Esophagus muscularis mucosa (tissue), 4 donors: ENCODE data around the gene TMEM222.

ENCODE experiments used
- EP300 ChIP-seq: sonication (generic); formaldehyde crosslinking; IDR thresholded peaks from one replicate; pipeline ENCODE4 v1.6.1; 2017; ENCODE audit warnings: antibody characterized with exemption
- POLR2A ChIP-seq: fragments of 450-650 bp; IDR thresholded peaks from one replicate; pipeline ENCODE4 v1.6.1; 2017; ENCODE audit warnings: antibody characterized with exemption, moderate library complexity, mild to moderate bottlenecking, low read depth
- POLR2AphosphoS5 ChIP-seq, 2 donors: sonication (generic); formaldehyde crosslinking; IDR thresholded peaks; one replicate each; pipeline ENCODE4 v1.6.1; 2017; ENCODE audit warnings: antibody characterized with exemption in 2 of 2
- TF ChIP-seq, protein P1 (sequence below), 3 experiments: fragments of 200-600 bp in 2 of 3; fragments of 450-650 bp in 1 of 3; sonication (generic) in 2 of 3; IDR thresholded peaks; one replicate each; pipeline ENCODE4 v1.5.1; 2017 to 2019; ENCODE audit warnings: antibody characterized with exemption in 3 of 3, mild to moderate bottlenecking in 2 of 3, moderate library complexity in 1 of 3

DNA sequence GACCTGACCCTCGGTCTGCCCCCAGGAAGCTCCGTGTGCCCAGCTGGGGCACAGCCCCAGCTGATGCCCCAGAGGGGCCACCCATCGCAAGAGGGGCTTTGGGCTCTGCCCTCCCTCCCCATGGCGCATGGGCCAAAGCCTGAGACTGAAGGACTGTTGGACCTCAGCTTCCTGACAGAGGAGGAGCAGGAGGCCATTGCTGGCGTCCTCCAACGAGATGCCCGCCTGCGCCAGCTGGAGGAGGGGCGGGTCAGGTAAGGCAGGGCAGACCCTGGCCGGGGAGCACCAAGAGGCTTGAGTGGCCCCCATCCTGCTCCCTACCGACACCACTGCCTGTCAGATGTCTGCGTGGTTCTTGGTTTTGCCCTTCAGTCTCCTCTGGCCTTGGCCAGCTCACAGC lies 23.3 kb downstream of the TMEM222 start:
- TF ChIP-seq, protein P1, sequence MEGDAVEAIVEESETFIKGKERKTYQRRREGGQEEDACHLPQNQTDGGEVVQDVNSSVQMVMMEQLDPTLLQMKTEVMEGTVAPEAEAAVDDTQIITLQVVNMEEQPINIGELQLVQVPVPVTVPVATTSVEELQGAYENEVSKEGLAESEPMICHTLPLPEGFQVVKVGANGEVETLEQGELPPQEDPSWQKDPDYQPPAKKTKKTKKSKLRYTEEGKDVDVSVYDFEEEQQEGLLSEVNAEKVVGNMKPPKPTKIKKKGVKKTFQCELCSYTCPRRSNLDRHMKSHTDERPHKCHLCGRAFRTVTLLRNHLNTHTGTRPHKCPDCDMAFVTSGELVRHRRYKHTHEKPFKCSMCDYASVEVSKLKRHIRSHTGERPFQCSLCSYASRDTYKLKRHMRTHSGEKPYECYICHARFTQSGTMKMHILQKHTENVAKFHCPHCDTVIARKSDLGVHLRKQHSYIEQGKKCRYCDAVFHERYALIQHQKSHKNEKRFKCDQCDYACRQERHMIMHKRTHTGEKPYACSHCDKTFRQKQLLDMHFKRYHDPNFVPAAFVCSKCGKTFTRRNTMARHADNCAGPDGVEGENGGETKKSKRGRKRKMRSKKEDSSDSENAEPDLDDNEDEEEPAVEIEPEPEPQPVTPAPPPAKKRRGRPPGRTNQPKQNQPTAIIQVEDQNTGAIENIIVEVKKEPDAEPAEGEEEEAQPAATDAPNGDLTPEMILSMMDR (IDR thresholded peaks at IDR 0.05): no peak
- TF ChIP-seq POLR2A (no peak), POLR2AphosphoS5 (IDR thresholded peaks at IDR 0.05) (no peak), EP300 (no peak)
